Loucy (cell line): ENCODE results near the gene SUCLG2.

Source experiments
- H2AFZ ChIP-seq: fragments of 200-600 bp; sonication (generic); 2 replicates; pipeline ENCODE4 v1.6.0; 2016; ENCODE audit warnings: antibody characterized with exemption, mild to moderate bottlenecking, low read length, moderate library complexity
- H3F3A ChIP-seq: fragments of 200-600 bp; 2 replicates; pipeline ENCODE4 v1.6.0; 2016; ENCODE audit warnings: antibody characterized with exemption, low read depth, mild to moderate bottlenecking
- H3K27me3 ChIP-seq: fragments of 200-600 bp; sonication (generic); 2 replicates; pipeline ENCODE4 v1.6.1; 2014; ENCODE audit warnings: low read length, mild to moderate bottlenecking; ENCODE audit not compliant: insufficient read depth, poor library complexity, severe bottlenecking
- H3K36me3 ChIP-seq: fragments of 200-600 bp; sonication (generic); 2 replicates; pipeline ENCODE4 v1.6.1; 2016; ENCODE audit warnings: low read length; ENCODE audit not compliant: insufficient read depth
- H3K4me1 ChIP-seq: fragments of 200-600 bp; sonication (generic); 2 replicates; pipeline ENCODE4 v1.5.1; 2014; ENCODE audit warnings: low read length, mild to moderate bottlenecking; ENCODE audit not compliant: insufficient read depth, poor library complexity, severe bottlenecking
- H3K4me2 ChIP-seq: fragments of 200-600 bp; sonication (generic); 2 replicates; pipeline ENCODE4 v1.6.0; 2014; ENCODE audit warnings: antibody characterized with exemption, low read length, low read depth, mild to moderate bottlenecking; ENCODE audit not compliant: poor library complexity, severe bottlenecking
- H3K4me3 ChIP-seq: fragments of 200-600 bp; sonication (generic); 2 replicates; pipeline ENCODE4 v1.5.1; 2014; ENCODE audit warnings: low read length, mild to moderate bottlenecking, mixed read lengths; ENCODE audit not compliant: poor library complexity, severe bottlenecking
- H3K79me2 ChIP-seq: fragments of 200-600 bp; sonication (generic); 2 replicates; pipeline ENCODE4 v1.6.1; 2014; ENCODE audit warnings: low read length; ENCODE audit not compliant: insufficient read depth
- H3K9ac ChIP-seq: fragments of 200-600 bp; sonication (generic); 2 replicates; pipeline ENCODE4 v1.6.0; 2014; ENCODE audit warnings: mild to moderate bottlenecking, low read depth, low read length, moderate library complexity; ENCODE audit not compliant: poor library complexity, severe bottlenecking
- H3K9me2 ChIP-seq: fragments of 200-600 bp; sonication (generic); replicated peaks from 2 replicates; pipeline ENCODE4 v1.6.1; 2016; ENCODE audit warnings: low read depth, low read length, mixed read lengths
- H3K9me3 ChIP-seq: fragments of 200-600 bp; sonication (generic); 2 replicates; pipeline ENCODE4 v1.6.1; 2014; ENCODE audit warnings: mild to moderate bottlenecking, antibody characterized with exemption, low read length, low read depth; ENCODE audit not compliant: insufficient read depth
- H4K20me1 ChIP-seq: fragments of 200-600 bp; sonication (generic); 2 replicates; pipeline ENCODE4 v1.6.0; 2014; ENCODE audit warnings: antibody characterized with exemption, low read length, mild to moderate bottlenecking; ENCODE audit not compliant: insufficient read depth, poor library complexity, severe bottlenecking
- EZH2phosphoT487 ChIP-seq: fragments of 200-600 bp; IDR thresholded peaks from 2 replicates; pipeline ENCODE4 v1.6.1; 2018; ENCODE audit warnings: antibody characterized with exemption, mild to moderate bottlenecking, moderate library complexity, borderline replicate concordance
- TF ChIP-seq, protein P1 (sequence below): fragments of 200-600 bp; sonication (generic); conservative IDR thresholded peaks from 2 replicates; pipeline ENCODE4 v1.5.1; 2014; ENCODE audit warnings: mild to moderate bottlenecking, antibody characterized with exemption, low read length

Gene SUCLG2

DNA sequence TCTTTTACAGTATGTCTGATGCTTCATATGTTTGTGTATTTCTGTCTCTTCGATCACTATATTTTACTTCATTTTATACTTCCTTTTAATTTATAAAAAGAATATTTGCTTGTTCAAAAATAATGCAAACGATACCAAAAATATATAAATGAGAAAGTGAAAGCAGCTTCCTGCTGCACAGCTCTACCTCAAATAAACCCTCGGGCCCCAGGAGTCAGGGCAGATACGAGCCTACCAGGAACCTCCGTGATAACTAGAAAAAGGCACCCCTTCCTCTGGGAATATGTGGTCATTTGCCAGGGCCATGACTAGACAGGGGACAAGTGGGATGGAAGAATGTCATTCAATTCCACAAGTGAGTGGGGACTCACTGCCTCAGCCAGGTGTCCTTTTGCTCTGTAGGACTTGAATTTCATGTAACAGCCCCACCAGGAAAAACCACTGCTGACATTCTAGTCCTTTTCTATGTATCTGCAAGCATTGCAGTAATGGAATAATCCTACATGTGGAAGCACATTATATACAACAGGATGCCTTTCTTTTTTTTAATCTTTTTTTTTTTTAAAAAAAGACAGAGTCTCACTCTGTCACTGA lies 133.3 kb downstream of the SUCLG2 start:
- Histone ChIP-seq H3K4me2 (no peak overlapping the region), H3K9ac (no peak overlapping the region), H3K4me3 (no peak overlapping the region)

DNA sequence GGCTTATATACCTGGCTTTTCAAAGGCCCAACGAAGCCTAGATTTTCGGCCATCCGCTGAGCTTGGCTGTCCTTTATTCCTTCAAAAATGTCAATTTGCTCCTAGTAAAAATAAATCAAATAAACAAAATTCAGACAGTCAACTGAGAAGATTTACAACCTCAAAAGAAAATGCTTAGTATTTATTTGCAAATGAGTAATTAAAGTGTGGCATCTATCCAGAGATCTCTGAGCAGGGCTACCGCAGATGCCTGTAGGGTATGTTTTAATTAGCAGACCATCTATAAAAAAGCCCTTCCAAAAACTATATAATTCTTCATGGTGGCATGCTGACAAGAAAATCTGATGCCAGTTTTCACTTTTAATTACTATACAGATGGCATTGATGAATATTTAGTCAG lies 136.2 kb downstream of the SUCLG2 start:
- Histone ChIP-seq H3K4me1 (no peaks in the 10 kb centered on the region), H3K4me2 (no peak overlapping the region), H3K79me2 (no peaks in the 10 kb centered on the region), H3F3A (no peaks in the 10 kb centered on the region; the same call in 1 of the 2 replicates), H3K4me3 (no peak overlapping the region), H3K9me3 (no peaks in the 10 kb centered on the region), H4K20me1 (no peaks in the 10 kb centered on the region), H2AFZ (no peak overlapping the region), H3K9me2 (no peaks in the 10 kb centered on the region), H3K9ac (no peak overlapping the region), H3K27me3 (no peaks in the 10 kb centered on the region), H3K36me3 (no peaks in the 10 kb centered on the region)
- TF ChIP-seq, protein P1, sequence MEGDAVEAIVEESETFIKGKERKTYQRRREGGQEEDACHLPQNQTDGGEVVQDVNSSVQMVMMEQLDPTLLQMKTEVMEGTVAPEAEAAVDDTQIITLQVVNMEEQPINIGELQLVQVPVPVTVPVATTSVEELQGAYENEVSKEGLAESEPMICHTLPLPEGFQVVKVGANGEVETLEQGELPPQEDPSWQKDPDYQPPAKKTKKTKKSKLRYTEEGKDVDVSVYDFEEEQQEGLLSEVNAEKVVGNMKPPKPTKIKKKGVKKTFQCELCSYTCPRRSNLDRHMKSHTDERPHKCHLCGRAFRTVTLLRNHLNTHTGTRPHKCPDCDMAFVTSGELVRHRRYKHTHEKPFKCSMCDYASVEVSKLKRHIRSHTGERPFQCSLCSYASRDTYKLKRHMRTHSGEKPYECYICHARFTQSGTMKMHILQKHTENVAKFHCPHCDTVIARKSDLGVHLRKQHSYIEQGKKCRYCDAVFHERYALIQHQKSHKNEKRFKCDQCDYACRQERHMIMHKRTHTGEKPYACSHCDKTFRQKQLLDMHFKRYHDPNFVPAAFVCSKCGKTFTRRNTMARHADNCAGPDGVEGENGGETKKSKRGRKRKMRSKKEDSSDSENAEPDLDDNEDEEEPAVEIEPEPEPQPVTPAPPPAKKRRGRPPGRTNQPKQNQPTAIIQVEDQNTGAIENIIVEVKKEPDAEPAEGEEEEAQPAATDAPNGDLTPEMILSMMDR = no peak
- no peak for TF ChIP-seq EZH2phosphoT487

More for the DNA sequence above, 133.3 kb downstream of the SUCLG2 start:
- Histone ChIP-seq H2AFZ (no peak overlapping the region), H3K27me3 (no peaks in the 10 kb centered on the region), H4K20me1 (no peaks in the 10 kb centered on the region), H3K79me2 (no peaks in the 10 kb centered on the region), H3K4me1 (no peaks in the 10 kb centered on the region), H3F3A (no peaks in the 10 kb centered on the region; the same call in 1 of the 2 replicates), H3K9me3 (no peaks in the 10 kb centered on the region), H3K36me3 (no peaks in the 10 kb centered on the region), H3K9me2 (no peaks in the 10 kb centered on the region)
- TF ChIP-seq, protein P1 = no peak
- no peak for TF ChIP-seq EZH2phosphoT487

DNA sequence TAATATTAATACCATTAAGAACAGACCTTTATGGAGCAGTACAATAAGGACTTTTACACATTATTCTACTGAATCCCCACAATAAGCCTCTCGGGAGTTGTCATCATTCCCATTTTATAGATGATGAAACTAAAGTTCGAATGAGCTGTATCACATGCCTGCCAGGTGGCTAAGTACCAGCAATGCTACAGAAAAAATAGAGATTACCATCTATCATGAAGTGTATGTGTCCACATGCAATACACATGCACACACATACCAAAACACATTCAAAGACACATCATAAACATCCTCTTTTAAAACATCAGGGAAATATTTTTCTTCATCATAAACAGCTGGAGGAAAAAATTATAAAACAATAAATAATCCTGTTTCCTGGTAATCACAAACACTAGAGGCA lies 136.6 kb downstream of the SUCLG2 start:
- Histone ChIP-seq H3K9ac (no peak overlapping the region), H3K4me2 (no peak overlapping the region), H3K4me1 (no peaks in the 10 kb centered on the region), H3K36me3 (no peaks in the 10 kb centered on the region), H4K20me1 (no peaks in the 10 kb centered on the region), H2AFZ (no peak overlapping the region), H3K4me3 (no peak overlapping the region), H3F3A (no peaks in the 10 kb centered on the region; the same call in 1 of the 2 replicates), H3K27me3 (no peaks in the 10 kb centered on the region), H3K9me3 (no peaks in the 10 kb centered on the region), H3K79me2 (no peaks in the 10 kb centered on the region), H3K9me2 (no peaks in the 10 kb centered on the region)
- TF ChIP-seq, protein P1 = no peak
- TF ChIP-seq EZH2phosphoT487 = no peak
